K562 (cell line): ENCODE data around the gene AKIRIN1. TPM values are rescaled to one million over a fixed set of nuclear protein-coding genes. Genes with fewer than 3 reads are reported as not detected.

Experiments
- ARID1B ChIP-seq: fragments of 450-650 bp; IDR thresholded peaks from 2 replicates; pipeline ENCODE4 v1.6.1; 2016; ENCODE audit warnings: antibody characterized with exemption, mild to moderate bottlenecking, inconsistent platforms
- ATF3 ChIP-seq, 2 experiments: fragments of 450-650 bp in 1 of 2; sonication (generic) in 1 of 2; formaldehyde crosslinking in 1 of 2; IDR thresholded peaks in 1 of 2; conservative IDR thresholded peaks in 1 of 2; 2 replicates each; pipeline versions ENCODE4 v1.6.1 to v1.8.1; 2016 to 2023; ENCODE audit warnings: mild to moderate bottlenecking in 2 of 2, moderate library complexity in 2 of 2, inconsistent platforms in 1 of 2, missing genetic modification reagents in 1 of 2
- CBFA2T3 ChIP-seq: fragments of 450-650 bp; IDR thresholded peaks from 2 replicates; pipeline ENCODE4 v1.6.1; 2017
- CBFB ChIP-seq: sonication (generic); formaldehyde crosslinking; IDR thresholded peaks from 2 replicates; pipeline ENCODE4 v1.4.0; 2020; ENCODE audit warnings: mild to moderate bottlenecking, missing genetic modification reagents
- CHD1 ChIP-seq: fragments of 200-600 bp; sonication (generic); IDR thresholded peaks from one replicate; pipeline ENCODE4 v1.6.1; 2012; ENCODE audit warnings: mild to moderate bottlenecking, moderate library complexity, low read length, inconsistent platforms
- CREM ChIP-seq: IDR thresholded peaks from 2 replicates; pipeline ENCODE4 v1.6.1; 2014; ENCODE audit warnings: antibody characterized with exemption, low read depth
- DACH1 ChIP-seq: fragments of 450-650 bp; IDR thresholded peaks from 2 replicates; pipeline ENCODE4 v1.6.1; 2018; ENCODE audit not compliant: partially characterized antibody
- EP300 ChIP-seq: IDR thresholded peaks from 2 replicates; pipeline ENCODE4 v1.6.1; 2012; ENCODE audit warnings: low read length, improper control_type of control experiment
- HNRNPL ChIP-seq: fragments of 200-400 bp; formaldehyde crosslinking; IDR thresholded peaks from 2 replicates; pipeline ENCODE4 v1.6.1; 2017; ENCODE audit warnings: low read depth, mild to moderate bottlenecking, low read length
- PKNOX1 ChIP-seq: fragments of 450-650 bp; IDR thresholded peaks from 2 replicates; pipeline ENCODE4 v1.6.1; 2016
- SMARCC2 ChIP-seq: fragments of 450-650 bp; IDR thresholded peaks from 2 replicates; pipeline ENCODE4 v1.6.1; 2017; ENCODE audit warnings: antibody characterized with exemption, moderate library complexity, mild to moderate bottlenecking, low read depth
- SMARCE1 ChIP-seq: fragments of 450-650 bp; IDR thresholded peaks from 2 replicates; pipeline ENCODE4 v1.7.1; 2016; ENCODE audit warnings: mild to moderate bottlenecking
- SPI1 ChIP-seq: IDR thresholded peaks from 2 replicates; pipeline ENCODE4 v1.6.1; 2011; ENCODE audit warnings: low read depth, low read length, control low read depth, borderline replicate concordance
- TCF3 ChIP-seq: sonication (generic); formaldehyde crosslinking; IDR thresholded peaks from 2 replicates; pipeline ENCODE4 v1.4.0; 2020; ENCODE audit warnings: mild to moderate bottlenecking, missing genetic modification reagents
- TEAD1 ChIP-seq, 2 experiments: fragments of 450-650 bp in 1 of 2; sonication (generic) in 1 of 2; formaldehyde crosslinking; IDR thresholded peaks; 2 replicates each; pipeline versions ENCODE4 v1.4.0 to v1.8.0; 2020 to 2022; ENCODE audit warnings: mild to moderate bottlenecking in 2 of 2, missing genetic modification reagents in 1 of 2
- ZFX ChIP-seq: sonication (generic); formaldehyde crosslinking; IDR thresholded peaks from 2 replicates; pipeline ENCODE4 v1.8.0; 2022; ENCODE audit warnings: mild to moderate bottlenecking, missing genetic modification reagents, moderate library complexity
- polyA plus RNA-seq, 8 experiments: library from polyadenylated mRNA; depleted of rRNA in 4 of 8; stranded (reverse) in 5 of 8; unstranded in 3 of 8; fragments of >200 nt; fragmentation: Nextera tagmentation in 2 of 8; fragmentation: Illumina TruSeq in 1 of 8; extraction: Ambion mirVana in 2 of 8; extraction: Trizol in 1 of 8; gene quantifications; 2 replicates each; pipeline versions ENCODE4 v1.2.1 to v1.2.3, GENCODE V29; 2011 to 2014; ENCODE audit warnings: inconsistent platforms in 1 of 8, missing spikeins in 1 of 8
- total RNA-seq, 7 experiments: library from RNA; depleted of rRNA in 6 of 7; stranded (reverse); fragments of >200 nt in 6 of 7; fragmentation: Illumina TruSeq in 2 of 7; extraction: Trizol in 2 of 7; gene quantifications; 2 replicates each; pipeline versions ENCODE4 v1.2.1 to v1.2.3, GENCODE V29; 2011 to 2021; ENCODE audit warnings: low replicate concordance in 1 of 7
- TF ChIP-seq, protein P1 (sequence below), 2 experiments: fragments of 450-650 bp; conservative IDR thresholded peaks; 2 replicates each; pipeline ENCODE4 v1.6.1; 2017; ENCODE audit warnings: mild to moderate bottlenecking in 2 of 2, moderate library complexity in 2 of 2

AKIRIN1 gene
- total and polyA plus RNA-seq, 9 of the 15 experiments (the other 6 are each of a cell fraction or from before 2014, with no cell fraction given) = 11.5 to 139 (median 83.4) TPM

GRCh38 chr1:39047374-39048229 is 56.5 kb downstream of the AKIRIN1 start (continued):
- no peak for TF ChIP-seq CBFB
- TF ChIP-seq DACH1 = peak; percentile 61
- TF ChIP-seq EP300 = peak; percentile 17; the same call in 1 of the 2 replicates
- no peak for TF ChIP-seq HNRNPL
- TF ChIP-seq PKNOX1 = peak; percentile 62; the same call in 1 of the 2 replicates
- peak; percentile 80 for TF ChIP-seq ARID1B
- peak; percentile 62 for TF ChIP-seq TCF3 (CRISPR knock-in tag)
- no peak for TF ChIP-seq CREM
- TF ChIP-seq, protein P1, sequence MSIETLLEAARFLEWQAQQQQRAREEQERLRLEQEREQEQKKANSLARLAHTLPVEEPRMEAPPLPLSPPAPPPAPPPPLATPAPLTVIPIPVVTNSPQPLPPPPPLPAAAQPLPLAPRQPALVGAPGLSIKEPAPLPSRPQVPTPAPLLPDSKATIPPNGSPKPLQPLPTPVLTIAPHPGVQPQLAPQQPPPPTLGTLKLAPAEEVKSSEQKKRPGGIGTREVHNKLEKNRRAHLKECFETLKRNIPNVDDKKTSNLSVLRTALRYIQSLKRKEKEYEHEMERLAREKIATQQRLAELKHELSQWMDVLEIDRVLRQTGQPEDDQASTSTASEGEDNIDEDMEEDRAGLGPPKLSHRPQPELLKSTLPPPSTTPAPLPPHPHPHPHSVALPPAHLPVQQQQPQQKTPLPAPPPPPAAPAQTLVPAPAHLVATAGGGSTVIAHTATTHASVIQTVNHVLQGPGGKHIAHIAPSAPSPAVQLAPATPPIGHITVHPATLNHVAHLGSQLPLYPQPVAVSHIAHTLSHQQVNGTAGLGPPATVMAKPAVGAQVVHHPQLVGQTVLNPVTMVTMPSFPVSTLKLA (conservative IDR thresholded peaks at IDR 0.05) = peak in 1 of 2 experiments; percentile 27; a peak in 1 of 4 replicates
- no peak for TF ChIP-seq TEAD1 (CRISPR knock-in tag; IDR thresholded peaks at IDR 0.05)
- peak; percentile 70 for TF ChIP-seq CBFA2T3
- TF ChIP-seq ZFX (CRISPR knock-in tag) = peak; percentile 35; the same call in 1 of the 2 replicates
- TF ChIP-seq ATF3 (IDR thresholded peaks at IDR 0.05) = peak; percentile 89
- no peak; the same call in 1 of the 2 replicates for TF ChIP-seq ATF3 (CRISPR knock-in tag; conservative IDR thresholded peaks at IDR 0.05)
- peak; percentile 55; the same call in 1 of the 2 replicates for TF ChIP-seq SMARCE1
- peak; percentile 47; the same call in 1 of the 2 replicates for TF ChIP-seq SMARCC2
- TF ChIP-seq SPI1 = no peak
- peak; percentile 35 for TF ChIP-seq CHD1
